ENCODE measurements around the gene NEUROD2.

NEUROD2 gene

GRCh38 chr17:39580082-39580468 lies 27.6 kb downstream of the NEUROD2 start:
- no peaks in the 10 kb centered on the region for H3K4me1 ChIP-seq (ENCODE audit: control insufficient read depth in 2 of 2, insufficient read depth in 2 of 2, low read length in 2 of 2)
- no peak overlapping the region for H3K27ac ChIP-seq (ENCODE audit: low read depth in 2 of 2, low read length in 2 of 2)
- H3K9me3 ChIP-seq (ENCODE audit: control insufficient read depth in 2 of 2, low read length in 2 of 2) = no peaks in the 10 kb centered on the region
- H3K4me3 ChIP-seq (ENCODE audit: low read length in 2 of 2) = no peak overlapping the region
- no peaks in the 10 kb centered on the region for H3K36me3 ChIP-seq (ENCODE audit: control insufficient read depth in 2 of 2, insufficient read depth in 2 of 2, low read length in 2 of 2)
- no peak overlapping the region for H3K9ac ChIP-seq (ENCODE audit: low read depth in 1 of 2, low read length in 2 of 2)
- no peaks in the 10 kb centered on the region for H3K27me3 ChIP-seq (ENCODE audit: control insufficient read depth in 2 of 2, insufficient read depth in 2 of 2, low read length in 2 of 2)

GRCh38 chr17:39579318-39580081 lies 28.2 kb downstream of the NEUROD2 start:
- no peak overlapping the region for H3K27ac ChIP-seq (ENCODE audit: low read depth in 2 of 2, low read length in 2 of 2)
- no peak overlapping the region for H3K9ac ChIP-seq (ENCODE audit: low read depth in 1 of 2, low read length in 2 of 2)
- H3K4me1 ChIP-seq (ENCODE audit: control insufficient read depth in 2 of 2, insufficient read depth in 2 of 2, low read length in 2 of 2) = no peaks in the 10 kb centered on the region
- no peaks in the 10 kb centered on the region for H3K36me3 ChIP-seq (ENCODE audit: control insufficient read depth in 2 of 2, insufficient read depth in 2 of 2, low read length in 2 of 2)
- H3K9me3 ChIP-seq (ENCODE audit: control insufficient read depth in 2 of 2, low read length in 2 of 2) = no peaks in the 10 kb centered on the region
- no peak overlapping the region for H3K4me3 ChIP-seq (ENCODE audit: low read length in 2 of 2)
- H3K27me3 ChIP-seq (ENCODE audit: control insufficient read depth in 2 of 2, insufficient read depth in 2 of 2, low read length in 2 of 2) = no peaks in the 10 kb centered on the region

- no peaks in the 10 kb centered on the region for H3K27me3 ChIP-seq (ENCODE audit: control insufficient read depth in 2 of 2, insufficient read depth in 2 of 2, low read length in 2 of 2)
- H3K9ac ChIP-seq (ENCODE audit: low read depth in 1 of 2, low read length in 2 of 2) = no peak overlapping the region
- no peaks in the 10 kb centered on the region for H3K9me3 ChIP-seq (ENCODE audit: control insufficient read depth in 2 of 2, low read length in 2 of 2)
- H3K27ac ChIP-seq (ENCODE audit: low read depth in 2 of 2, low read length in 2 of 2) = no peak overlapping the region
- H3K36me3 ChIP-seq (ENCODE audit: control insufficient read depth in 2 of 2, insufficient read depth in 2 of 2, low read length in 2 of 2) = no peaks in the 10 kb centered on the region
- H3K4me1 ChIP-seq (ENCODE audit: control insufficient read depth in 2 of 2, insufficient read depth in 2 of 2, low read length in 2 of 2) = peaks cover under 1 to 3% of the 10 kb centered on the region in 2 donors
- H3K4me3 ChIP-seq (ENCODE audit: low read length in 2 of 2) = no peak overlapping the region
These were observed 29.4 kb downstream of the NEUROD2 start for GRCh38 chr17:39578272-39578671.

- H3K27me3 ChIP-seq (ENCODE audit: control insufficient read depth in 2 of 2, insufficient read depth in 2 of 2, low read length in 2 of 2) = no peaks in the 10 kb centered on the region
- no peak overlapping the region for H3K27ac ChIP-seq (ENCODE audit: low read depth in 2 of 2, low read length in 2 of 2)
- H3K36me3 ChIP-seq (ENCODE audit: control insufficient read depth in 2 of 2, insufficient read depth in 2 of 2, low read length in 2 of 2) = no peaks in the 10 kb centered on the region
- no peak overlapping the region for H3K9ac ChIP-seq (ENCODE audit: low read depth in 1 of 2, low read length in 2 of 2)
- H3K4me1 ChIP-seq (ENCODE audit: control insufficient read depth in 2 of 2, insufficient read depth in 2 of 2, low read length in 2 of 2) = peaks cover 2 to 5% of the 10 kb centered on the region in 2 donors
- H3K9me3 ChIP-seq (ENCODE audit: control insufficient read depth in 2 of 2, low read length in 2 of 2) = no peaks in the 10 kb centered on the region
- H3K4me3 ChIP-seq (ENCODE audit: low read length in 2 of 2) = no peak overlapping the region
These were observed 31.5 kb downstream of the NEUROD2 start for GRCh38 chr17:39576187-39576586.

- H3K4me1 ChIP-seq (ENCODE audit: control insufficient read depth in 2 of 2, insufficient read depth in 2 of 2, low read length in 2 of 2) = peaks cover 2 to 5% of the 10 kb centered on the region in 2 donors
- H3K9ac ChIP-seq (ENCODE audit: low read depth in 1 of 2, low read length in 2 of 2) = peak overlapping the region; percentile 65 to 68
- H3K36me3 ChIP-seq (ENCODE audit: control insufficient read depth in 2 of 2, insufficient read depth in 2 of 2, low read length in 2 of 2) = peaks cover 0 to 10% of the 10 kb centered on the region in 2 donors
These were observed 34.0 kb downstream of the NEUROD2 start for GRCh38 chr17:39573447-39574298.

GRCh38 chr17:39572121-39572520 lies 35.6 kb downstream of the NEUROD2 start:
- H3K27ac ChIP-seq (ENCODE audit: low read depth in 2 of 2, low read length in 2 of 2) = no peak overlapping the region
- H3K27me3 ChIP-seq (ENCODE audit: control insufficient read depth in 2 of 2, insufficient read depth in 2 of 2, low read length in 2 of 2) = no peaks in the 10 kb centered on the region
- no peaks in the 10 kb centered on the region for H3K9me3 ChIP-seq (ENCODE audit: control insufficient read depth in 2 of 2, low read length in 2 of 2)
- H3K36me3 ChIP-seq (ENCODE audit: control insufficient read depth in 2 of 2, insufficient read depth in 2 of 2, low read length in 2 of 2) = peaks cover 7 to 18% of the 10 kb centered on the region in 2 donors
- peaks cover 2 to 5% of the 10 kb centered on the region in 2 donors for H3K4me1 ChIP-seq (ENCODE audit: control insufficient read depth in 2 of 2, insufficient read depth in 2 of 2, low read length in 2 of 2)
- no peak overlapping the region for H3K9ac ChIP-seq (ENCODE audit: low read depth in 1 of 2, low read length in 2 of 2)
- no peak overlapping the region for H3K4me3 ChIP-seq (ENCODE audit: low read length in 2 of 2)

More at GRCh38 chr17:39573447-39574298, 34.0 kb downstream of the NEUROD2 start:
- H3K27me3 ChIP-seq (ENCODE audit: control insufficient read depth in 2 of 2, insufficient read depth in 2 of 2, low read length in 2 of 2) = no peaks in the 10 kb centered on the region
- no peaks in the 10 kb centered on the region for H3K9me3 ChIP-seq (ENCODE audit: control insufficient read depth in 2 of 2, low read length in 2 of 2)
- peak overlapping the region; percentile 70 to 83 for H3K27ac ChIP-seq (ENCODE audit: low read depth in 2 of 2, low read length in 2 of 2)
- H3K4me3 ChIP-seq (ENCODE audit: low read length in 2 of 2) = peak overlapping the region; percentile 68 to 73

- no peaks in the 10 kb centered on the region for H3K27me3 ChIP-seq (ENCODE audit: control insufficient read depth in 2 of 2, insufficient read depth in 2 of 2, low read length in 2 of 2)
- H3K36me3 ChIP-seq (ENCODE audit: control insufficient read depth in 2 of 2, insufficient read depth in 2 of 2, low read length in 2 of 2) = peaks cover 9 to 28% of the 10 kb centered on the region in 2 donors
- H3K4me1 ChIP-seq (ENCODE audit: control insufficient read depth in 2 of 2, insufficient read depth in 2 of 2, low read length in 2 of 2) = peaks cover 2 to 4% of the 10 kb centered on the region in 2 donors
- no peak overlapping the region for H3K9ac ChIP-seq (ENCODE audit: low read depth in 1 of 2, low read length in 2 of 2)
- H3K4me3 ChIP-seq (ENCODE audit: low read length in 2 of 2) = no peak overlapping the region
- H3K9me3 ChIP-seq (ENCODE audit: control insufficient read depth in 2 of 2, low read length in 2 of 2) = no peaks in the 10 kb centered on the region
- H3K27ac ChIP-seq (ENCODE audit: low read depth in 2 of 2, low read length in 2 of 2) = no peak overlapping the region
These were observed 38.6 kb downstream of the NEUROD2 start for GRCh38 chr17:39569126-39569525.

GRCh38 chr17:39568702-39569101 lies 39.0 kb downstream of the NEUROD2 start:
- Histone ChIP-seq H3K4me1 (ENCODE audit: control insufficient read depth in 2 of 2, insufficient read depth in 2 of 2, low read length in 2 of 2) (peaks cover 2% of the 10 kb centered on the region in 2 donors), H3K4me3 (ENCODE audit: low read length in 2 of 2) (no peak overlapping the region), H3K9ac (ENCODE audit: low read depth in 1 of 2, low read length in 2 of 2) (no peak overlapping the region), H3K27ac (ENCODE audit: low read depth in 2 of 2, low read length in 2 of 2) (no peak overlapping the region), H3K36me3 (ENCODE audit: control insufficient read depth in 2 of 2, insufficient read depth in 2 of 2, low read length in 2 of 2) (peaks cover 9 to 31% of the 10 kb centered on the region in 2 donors), H3K27me3 (ENCODE audit: control insufficient read depth in 2 of 2, insufficient read depth in 2 of 2, low read length in 2 of 2) (no peaks in the 10 kb centered on the region), H3K9me3 (ENCODE audit: control insufficient read depth in 2 of 2, low read length in 2 of 2) (no peaks in the 10 kb centered on the region)

GRCh38 chr17:39566094-39566850 lies 41.4 kb downstream of the NEUROD2 start:
- no peaks in the 10 kb centered on the region for H3K4me1 ChIP-seq (ENCODE audit: control insufficient read depth in 2 of 2, insufficient read depth in 2 of 2, low read length in 2 of 2)
- peaks cover 9 to 33% of the 10 kb centered on the region in 2 donors for H3K36me3 ChIP-seq (ENCODE audit: control insufficient read depth in 2 of 2, insufficient read depth in 2 of 2, low read length in 2 of 2)
- H3K9ac ChIP-seq (ENCODE audit: low read depth in 1 of 2, low read length in 2 of 2) = no peak overlapping the region
- H3K27ac ChIP-seq (ENCODE audit: low read depth in 2 of 2, low read length in 2 of 2) = no peak overlapping the region
- no peak overlapping the region for H3K4me3 ChIP-seq (ENCODE audit: low read length in 2 of 2)
- H3K9me3 ChIP-seq (ENCODE audit: control insufficient read depth in 2 of 2, low read length in 2 of 2) = no peaks in the 10 kb centered on the region
- no peaks in the 10 kb centered on the region for H3K27me3 ChIP-seq (ENCODE audit: control insufficient read depth in 2 of 2, insufficient read depth in 2 of 2, low read length in 2 of 2)
